Panc1 (cell line): ENCODE results near the gene CAMK1D. TPM values are rescaled to one million over a fixed set of nuclear protein-coding genes. Genes with fewer than 3 reads are reported as not detected.

Source experiments
- ATAC-seq: fragments of 200-7000 bp; cut with Tn5 transposase; 2 replicates; pipeline ENCODE4 v1.9.1; 2020; ENCODE audit warnings: mild to moderate bottlenecking, moderate library complexity
- BruUV-seq: library from RNA; stranded (reverse); fragments of 400-500 nt; replicated peaks from 2 replicates; lab custom pipeline; 2021; lab: Mats Ljungman, UMichigan
- CTCF ChIA-PET: fragments of 300-600 bp; sonication (Branson Sonifier 250); formaldehyde crosslinking; loops from one replicate; lab custom pipeline; 2022; ENCODE audit warnings: antibody characterized with exemption; lab: Charles Lee
- POLR2A ChIA-PET: fragments of 300-600 bp; sonication (Branson Sonifier 250); formaldehyde crosslinking; loops from one replicate; lab custom pipeline; 2022; ENCODE audit warnings: antibody characterized with exemption; lab: Charles Lee
- DNase-seq: peaks from one replicate; pipeline ENCODE4 v3.0.0-alpha.2; 2010; ENCODE audit warnings: low read depth, low spot score
- H3K27ac ChIP-seq: 2 replicates; pipeline ENCODE4 v1.5.1; 2011; ENCODE audit warnings: mild to moderate bottlenecking, low read length, inconsistent platforms
- H3K27me3 ChIP-seq: fragments of 200-500 bp; sonication (Bioruptor generic); 2 replicates; pipeline ENCODE4 v1.6.0; 2014; ENCODE audit warnings: low read length, inconsistent platforms; ENCODE audit not compliant: control insufficient read depth, insufficient read depth
- H3K36me3 ChIP-seq: fragments of 200-500 bp; sonication (Bioruptor generic); 2 replicates; pipeline ENCODE4 v1.5.1; 2014; ENCODE audit warnings: inconsistent platforms, mild to moderate bottlenecking, low read length, moderate library complexity; ENCODE audit not compliant: control insufficient read depth, insufficient read depth
- H3K4me1 ChIP-seq: 2 replicates; pipeline ENCODE4 v1.5.1; 2011; ENCODE audit warnings: inconsistent platforms, mild to moderate bottlenecking, low read length, moderate library complexity; ENCODE audit not compliant: control insufficient read depth, insufficient read depth
- H3K4me3 ChIP-seq, 2 experiments: 2 replicates each; pipeline ENCODE4 v1.5.1; 2011 to 2012; ENCODE audit warnings: low read depth in 2 of 2, low read length in 2 of 2, mild to moderate bottlenecking in 2 of 2, inconsistent platforms in 1 of 2, moderate library complexity in 1 of 2
- H3K9me3 ChIP-seq: fragments of 200-500 bp; sonication (Bioruptor generic); 2 replicates; pipeline ENCODE4 v1.5.1; 2014; ENCODE audit warnings: low read depth, mild to moderate bottlenecking, inconsistent platforms, low read length, moderate library complexity; ENCODE audit not compliant: control insufficient read depth, insufficient read depth
- POLR2AphosphoS5 ChIP-seq: IDR thresholded peaks from 2 replicates; pipeline ENCODE4 v1.6.1; 2012; ENCODE audit warnings: mild to moderate bottlenecking, low read depth, low read length, moderate library complexity
- REST ChIP-seq, 2 experiments: IDR thresholded peaks; 2 replicates each; pipeline ENCODE4 v1.6.1; 2011 to 2012; ENCODE audit warnings: low read depth in 2 of 2, control low read depth in 1 of 2, low read length in 1 of 2, mild to moderate bottlenecking in 1 of 2, moderate library complexity in 1 of 2; ENCODE audit not compliant: insufficient read depth in 1 of 2
- SIN3A ChIP-seq: IDR thresholded peaks from 2 replicates; pipeline ENCODE4 v1.6.1; 2012; ENCODE audit warnings: low read depth, mild to moderate bottlenecking, low read length, moderate library complexity, borderline replicate concordance; ENCODE audit not compliant: insufficient read depth
- TCF7L2 ChIP-seq: IDR thresholded peaks from 2 replicates; pipeline ENCODE4 v1.6.1; 2011; ENCODE audit warnings: mild to moderate bottlenecking, low read depth, low read length, inconsistent platforms
- in situ Hi-C: cut with HindIII; loops from 2 replicates; pipeline ENCODE4 v1.10.0; 2016; ENCODE audit warnings: low sequenced_read_pairs, low pct_unique_long_range_greater_than_20kb
- intact Hi-C: fragments of 100-400 bp; cut with micrococcal nuclease; formaldehyde crosslinking; loops from one replicate; pipeline ENCODE4 v1.10.0; 2022; ENCODE audit not compliant: unreplicated experiment
- total RNA-seq: library from RNA; stranded (reverse); gene quantifications from one replicate; pipeline ENCODE4 v1.2.1, GENCODE V29; 2021; ENCODE audit not compliant: unreplicated experiment
- TF ChIP-seq, protein P1 (sequence below): fragments of 450-650 bp; IDR thresholded peaks from 2 replicates; pipeline ENCODE4 v1.5.1; 2017; ENCODE audit warnings: mild to moderate bottlenecking

Gene CAMK1D
- total RNA-seq, 1 experiment from 2014 or later, result 5.7 TPM

DNA sequence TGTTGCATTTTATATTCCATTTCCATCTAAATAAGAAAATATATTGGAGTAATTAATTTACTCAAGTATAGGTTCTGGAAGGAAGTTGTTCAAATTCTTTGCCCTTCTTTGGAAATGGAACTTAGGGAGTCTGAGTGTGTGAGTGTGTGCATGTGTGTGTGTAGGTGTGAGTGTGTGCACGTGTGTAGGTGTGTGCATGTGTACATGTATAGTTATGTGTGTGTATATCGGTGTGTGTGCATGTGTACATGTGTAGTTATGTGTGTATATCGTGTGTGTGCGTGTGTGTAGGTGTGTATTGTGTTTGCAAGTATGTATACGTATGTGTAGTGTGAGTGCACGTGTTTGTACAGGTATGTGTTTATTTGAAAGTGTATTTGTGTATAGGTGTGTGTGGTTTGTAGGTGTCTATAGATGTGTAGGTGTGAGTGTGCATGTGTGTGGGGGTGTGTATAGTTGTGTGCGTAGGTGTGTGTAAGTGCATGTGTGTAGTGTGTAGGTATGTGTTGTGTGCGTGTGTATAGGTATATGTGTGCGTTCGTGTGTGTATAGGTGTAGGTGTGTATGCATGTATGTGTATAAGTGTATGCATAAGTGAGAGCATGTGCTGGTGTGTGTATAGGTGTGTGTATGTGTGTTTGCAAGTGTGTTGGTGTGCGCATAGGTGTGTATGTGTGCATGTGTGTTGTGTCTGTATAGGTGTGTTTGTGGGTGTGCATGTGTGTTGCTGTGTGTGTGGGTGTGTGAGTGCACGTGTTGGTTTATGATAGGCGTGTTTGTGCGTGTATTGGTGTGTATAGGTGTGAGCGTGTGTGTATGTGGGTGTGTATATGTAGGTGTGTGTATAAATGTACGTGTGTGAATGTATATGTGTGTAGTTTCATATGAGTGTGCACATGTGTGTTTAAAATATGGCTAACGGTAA, 266.2 kb downstream of the CAMK1D start:
- in situ Hi-C loops, result no loop called here
- intact Hi-C loops, result no loop called here
- H3K4me1 ChIP-seq, result no peaks in the 10 kb centered on the region
- no peaks in the 10 kb centered on the region for H3K27me3 ChIP-seq
- DNase-seq, result no peak
- H3K36me3 ChIP-seq, result no peaks in the 10 kb centered on the region
- no peaks in the 10 kb centered on the region for H3K9me3 ChIP-seq
- CTCF ChIA-PET, result no interaction called here
- POLR2A ChIA-PET, result no interaction called here
- BruUV-seq, result no TSS peak
- no peak for TF ChIP-seq TCF7L2
- no peak for TF ChIP-seq SIN3A
- TF ChIP-seq, protein P1, sequence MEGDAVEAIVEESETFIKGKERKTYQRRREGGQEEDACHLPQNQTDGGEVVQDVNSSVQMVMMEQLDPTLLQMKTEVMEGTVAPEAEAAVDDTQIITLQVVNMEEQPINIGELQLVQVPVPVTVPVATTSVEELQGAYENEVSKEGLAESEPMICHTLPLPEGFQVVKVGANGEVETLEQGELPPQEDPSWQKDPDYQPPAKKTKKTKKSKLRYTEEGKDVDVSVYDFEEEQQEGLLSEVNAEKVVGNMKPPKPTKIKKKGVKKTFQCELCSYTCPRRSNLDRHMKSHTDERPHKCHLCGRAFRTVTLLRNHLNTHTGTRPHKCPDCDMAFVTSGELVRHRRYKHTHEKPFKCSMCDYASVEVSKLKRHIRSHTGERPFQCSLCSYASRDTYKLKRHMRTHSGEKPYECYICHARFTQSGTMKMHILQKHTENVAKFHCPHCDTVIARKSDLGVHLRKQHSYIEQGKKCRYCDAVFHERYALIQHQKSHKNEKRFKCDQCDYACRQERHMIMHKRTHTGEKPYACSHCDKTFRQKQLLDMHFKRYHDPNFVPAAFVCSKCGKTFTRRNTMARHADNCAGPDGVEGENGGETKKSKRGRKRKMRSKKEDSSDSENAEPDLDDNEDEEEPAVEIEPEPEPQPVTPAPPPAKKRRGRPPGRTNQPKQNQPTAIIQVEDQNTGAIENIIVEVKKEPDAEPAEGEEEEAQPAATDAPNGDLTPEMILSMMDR, result no peak
- no peak for TF ChIP-seq REST (IDR thresholded peaks at IDR 0.05; ENCODE audit: insufficient read depth in 1 of 2, low read depth in 2 of 2, low read length in 1 of 2)
- no peak for TF ChIP-seq POLR2AphosphoS5
- no peak overlapping the region for H3K27ac ChIP-seq
- no peak overlapping the region for H3K4me3 ChIP-seq
- no peak for ATAC-seq

- no peaks in the 10 kb centered on the region for H3K4me1 ChIP-seq
- ATAC-seq, result no peak
- no peaks in the 10 kb centered on the region for H3K9me3 ChIP-seq
- DNase-seq, result no peak
- CTCF ChIA-PET, result no interaction called here
- no peaks in the 10 kb centered on the region for H3K27me3 ChIP-seq
- intact Hi-C loops, result no loop called here
- in situ Hi-C loops, result no loop called here
- no peaks in the 10 kb centered on the region for H3K36me3 ChIP-seq
- TF ChIP-seq REST (IDR thresholded peaks at IDR 0.05; ENCODE audit: insufficient read depth in 1 of 2, low read depth in 2 of 2, low read length in 1 of 2), result no peak
- TF ChIP-seq SIN3A, result no peak
- no peak for TF ChIP-seq POLR2AphosphoS5
- no peak for TF ChIP-seq TCF7L2
- TF ChIP-seq, protein P1, result no peak
- no TSS peak for BruUV-seq
- H3K4me3 ChIP-seq, result no peak overlapping the region
- POLR2A ChIA-PET, result interaction anchor here (0.6 kb wide), 1 partner anchor 122 kb away, joined by 3 read pairs; no protein-coding TSS in a partner anchor
- no peak overlapping the region for H3K27ac ChIP-seq
Measured at GRCh38 chr10:12617191-12618175, 268.1 kb downstream of the CAMK1D start.
